ENCODE measurements around the gene ORC1.

DNA sequence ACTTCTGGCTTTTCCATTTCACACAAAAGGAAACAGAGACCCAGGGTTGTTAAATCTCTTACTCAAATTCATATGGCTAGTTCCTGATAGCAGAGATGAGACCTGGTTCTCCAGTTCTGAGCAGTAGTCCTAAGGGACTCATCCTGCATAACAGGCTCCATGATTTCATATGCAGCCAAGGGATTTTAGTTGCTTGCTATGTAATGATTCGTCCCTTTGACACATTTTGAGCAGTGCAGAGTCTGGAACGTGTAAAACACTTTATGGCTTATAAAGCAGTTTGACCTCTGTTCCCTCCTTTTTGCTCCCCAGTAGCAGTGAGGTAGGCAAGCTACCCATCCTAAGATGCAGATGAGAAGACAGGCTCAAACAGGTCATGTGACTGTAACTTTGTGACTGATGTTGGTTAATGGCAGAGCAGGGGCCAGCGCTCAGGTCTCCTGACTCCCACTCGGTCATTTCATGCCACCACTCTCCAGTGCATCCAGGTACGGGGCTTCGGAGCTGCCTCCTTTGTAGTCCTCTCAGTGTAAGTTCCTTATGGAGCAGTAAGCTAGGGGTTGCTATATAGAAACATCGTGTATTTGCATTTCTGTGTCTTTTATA, 62.5 kb downstream of the ORC1 start:
- TF ChIP-seq CTCF (IDR thresholded peaks at IDR 0.05) (no peak), POLR2A (IDR thresholded peaks at IDR 0.05) (no peak)

All from suprapubic skin (tissue), 3 donors.